GM21423 (cell line): ENCODE results near the gene MED13L.
"Not testable (repeated sequence)": the region's sequence is repeated elsewhere in the genome, so short reads cannot be mapped to it uniquely, and the experiment has no call there.

Experiments
- ATAC-seq: cut with Tn5 transposase; IDR thresholded peaks from one replicate; pipeline ENCODE4 v1.9.1; 2021; ENCODE audit warnings: mild to moderate bottlenecking, moderate library complexity; ENCODE audit not compliant: unreplicated experiment

MED13L gene

GRCh38 chr12:116031624-116032023 lies 245.9 kb downstream of the MED13L start:
- not testable (repeated sequence) for ATAC-seq

GRCh38 chr12:116028619-116029018 lies 248.9 kb downstream of the MED13L start:
- no peak for ATAC-seq

- ATAC-seq = no peak
These were observed 250.0 kb downstream of the MED13L start for GRCh38 chr12:116027551-116027821.

- ATAC-seq = no peak
These were observed 250.5 kb downstream of the MED13L start for GRCh38 chr12:116026768-116027550.

GRCh38 chr12:116026346-116026745 lies 251.1 kb downstream of the MED13L start:
- ATAC-seq = no peak

- ATAC-seq = no peak
These were observed 252.7 kb downstream of the MED13L start for GRCh38 chr12:116024769-116025168.

- no peak for ATAC-seq
These were observed 258.1 kb downstream of the MED13L start for GRCh38 chr12:116019415-116019814.

GRCh38 chr12:116018282-116018681 lies 259.2 kb downstream of the MED13L start:
- no peak for ATAC-seq

- ATAC-seq = no peak
These were observed 262.0 kb downstream of the MED13L start for GRCh38 chr12:116015525-116015924.

- no peak for ATAC-seq
These were observed 264.7 kb downstream of the MED13L start for GRCh38 chr12:116012757-116013156.

- no peak for ATAC-seq
These were observed 266.3 kb downstream of the MED13L start for GRCh38 chr12:116011217-116011616.

- ATAC-seq = no peak
These were observed 267.0 kb downstream of the MED13L start for GRCh38 chr12:116010467-116010866.

GRCh38 chr12:116009805-116010204 lies 267.7 kb downstream of the MED13L start:
- ATAC-seq = no peak

- ATAC-seq = no peak
These were observed 271.4 kb downstream of the MED13L start for GRCh38 chr12:116006141-116006540.

- no peak for ATAC-seq
These were observed 274.5 kb downstream of the MED13L start for GRCh38 chr12:116002890-116003536.

- no peak for ATAC-seq
These were observed 277.2 kb downstream of the MED13L start for GRCh38 chr12:116000252-116000651.

GRCh38 chr12:115999582-115999981 lies 277.9 kb downstream of the MED13L start:
- no peak for ATAC-seq

GRCh38 chr12:115998794-115999478 lies 278.6 kb downstream of the MED13L start:
- no peak for ATAC-seq

- ATAC-seq = no peak
These were observed 279.3 kb downstream of the MED13L start for GRCh38 chr12:115998119-115998633.

- ATAC-seq = no peak
These were observed 283.8 kb downstream of the MED13L start for GRCh38 chr12:115993737-115994136.

GRCh38 chr12:115990241-115990640 lies 287.3 kb downstream of the MED13L start:
- no peak for ATAC-seq
